ENCODE results near the gene IL16.
"Not testable (repeated sequence)": the region's sequence is repeated elsewhere in the genome, so short reads cannot be mapped to it uniquely, and the experiment has no call there.

The IL16 gene

DNA sequence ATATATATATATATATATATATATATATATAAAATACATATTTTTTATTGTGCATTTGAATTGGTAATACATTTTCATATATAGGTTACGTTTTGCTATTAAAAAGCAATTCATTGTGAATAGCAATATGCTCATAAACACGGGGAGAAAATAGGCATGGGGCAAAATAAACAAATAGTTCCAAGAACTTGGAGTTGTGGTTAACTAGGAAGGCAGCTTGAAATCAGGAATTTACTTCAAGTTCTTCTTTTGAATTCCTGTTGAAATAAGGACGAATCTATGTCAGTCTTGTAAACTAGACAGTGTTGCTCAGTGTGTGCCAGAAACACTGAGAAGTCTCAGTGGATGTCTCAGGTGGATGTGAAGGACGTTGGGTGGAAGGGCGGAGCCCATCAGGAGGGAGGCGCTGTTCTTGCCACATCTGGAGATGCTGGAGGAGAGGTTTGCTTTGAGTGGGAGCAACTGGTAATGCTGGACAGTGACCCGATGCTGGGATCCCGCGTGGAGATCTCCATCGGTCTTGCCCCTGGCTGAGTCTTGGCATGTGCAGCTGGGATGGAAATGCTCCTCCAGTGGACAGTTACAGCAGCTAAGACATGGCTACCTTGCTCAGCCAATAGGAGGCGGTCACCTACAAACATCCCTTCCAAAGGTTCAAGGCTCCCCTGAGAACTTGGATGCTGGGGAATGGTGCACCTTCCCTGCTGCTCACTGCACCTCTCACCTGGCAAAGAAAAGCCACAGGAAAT is 2.5 kb downstream of the IL16 start:
- DNase-seq (ENCODE audit: low read depth in 4 of 4, low spot score in 1 of 4): no peak

DNA sequence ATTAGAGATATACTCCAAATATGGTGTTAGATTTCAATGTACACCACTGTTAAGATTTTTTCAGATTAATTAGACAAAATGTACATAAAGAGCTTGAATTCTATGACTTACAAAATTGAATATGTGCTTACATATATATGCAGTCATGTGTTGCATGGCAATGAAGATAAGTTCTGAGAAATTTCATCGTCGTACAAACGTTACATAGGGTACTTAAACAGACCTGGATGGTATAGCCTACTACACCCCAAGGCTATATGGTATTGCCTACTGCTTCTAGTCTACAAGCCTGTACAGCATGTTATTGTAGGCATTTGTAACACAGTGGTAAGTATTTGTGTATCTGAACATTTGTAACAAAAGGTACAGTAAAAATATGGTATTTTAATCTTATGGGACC is 9.3 kb downstream of the IL16 start:
- no peak for DNase-seq (ENCODE audit: low read depth in 4 of 4, low spot score in 1 of 4)

DNA sequence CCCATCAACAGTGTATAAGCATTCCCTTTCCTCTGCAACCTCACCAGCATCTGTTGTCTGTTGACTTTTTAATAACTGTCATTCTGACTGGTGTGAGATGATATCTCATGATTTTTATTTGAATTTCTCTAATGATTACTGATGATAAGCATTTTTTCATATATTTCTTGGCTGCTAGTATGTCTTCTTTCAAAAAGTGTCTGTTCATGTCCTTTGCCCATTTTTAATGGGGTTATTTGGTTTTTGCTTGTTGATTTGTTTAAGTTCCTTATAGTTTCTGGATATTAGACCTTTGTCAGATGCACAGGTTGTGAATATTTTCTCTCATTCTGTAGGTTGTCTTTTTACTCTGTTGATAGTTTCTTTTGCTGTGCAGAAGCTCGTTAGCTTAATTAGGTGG is 11.3 kb downstream of the IL16 start:
- not testable (repeated sequence) for DNase-seq (ENCODE audit: low read depth in 4 of 4, low spot score in 1 of 4)

DNA sequence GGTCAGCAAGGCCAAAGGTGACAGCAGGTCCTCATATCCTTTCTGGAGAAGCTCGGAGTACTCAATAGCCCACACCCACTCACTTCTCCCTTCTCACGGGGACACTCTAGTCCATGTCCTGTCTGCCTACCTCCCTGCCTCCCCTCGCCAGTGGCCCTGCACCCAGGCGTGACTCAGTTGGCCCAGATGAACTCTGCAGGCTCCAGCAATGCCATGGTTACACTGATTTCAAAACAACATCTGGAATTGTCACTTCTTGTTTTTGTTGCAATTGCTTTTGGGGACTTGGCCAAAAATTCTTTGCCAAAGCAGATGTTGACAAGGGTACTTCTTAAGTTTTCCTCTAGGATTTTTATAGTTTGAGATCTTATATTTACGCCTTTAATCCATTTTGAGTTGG is 13.0 kb downstream of the IL16 start:
- DNase-seq (ENCODE audit: low read depth in 4 of 4, low spot score in 1 of 4): no peak

DNA sequence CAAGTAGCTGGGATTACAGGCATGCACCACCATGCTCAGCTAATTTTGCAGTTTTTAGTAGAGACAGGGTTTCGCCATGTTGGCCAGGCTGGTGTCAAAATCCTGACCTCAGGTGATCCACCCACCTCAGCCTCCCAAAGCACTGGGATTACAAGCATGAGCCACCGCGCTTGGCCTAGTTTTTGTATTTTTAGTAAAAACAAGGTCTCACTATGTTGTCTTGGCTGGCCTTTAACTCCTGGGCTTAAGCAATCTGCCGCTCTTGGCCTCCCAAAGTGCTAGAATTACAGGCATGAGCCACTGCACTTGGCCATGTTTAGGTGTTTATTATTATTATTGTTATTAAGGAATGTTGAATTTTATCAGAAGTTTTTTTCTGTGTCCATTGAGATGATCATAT is 14.7 kb downstream of the IL16 start:
- no peak for DNase-seq (ENCODE audit: low read depth in 4 of 4, low spot score in 1 of 4)

DNA sequence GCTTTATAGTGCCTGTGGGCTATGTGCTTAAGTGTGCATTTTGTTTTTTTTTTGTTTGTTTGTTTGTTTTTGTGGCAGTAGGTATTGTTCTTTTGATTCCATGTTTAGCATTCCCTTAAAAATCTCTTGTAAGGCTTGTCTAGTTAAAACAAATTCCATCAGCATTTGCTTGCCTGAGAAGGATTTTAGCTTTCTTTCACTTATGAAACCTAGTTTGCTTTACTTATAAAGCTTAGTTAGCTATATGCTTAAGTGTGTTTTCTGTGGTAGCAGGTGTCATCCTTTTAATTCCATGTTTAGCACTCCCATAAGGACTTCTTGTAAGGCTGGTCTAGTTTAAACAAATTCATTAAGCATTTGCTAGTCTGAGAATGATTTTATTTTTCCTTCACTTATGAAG is 17.3 kb downstream of the IL16 start:
- no peak for DNase-seq (ENCODE audit: low read depth in 4 of 4, low spot score in 1 of 4)

DNA sequence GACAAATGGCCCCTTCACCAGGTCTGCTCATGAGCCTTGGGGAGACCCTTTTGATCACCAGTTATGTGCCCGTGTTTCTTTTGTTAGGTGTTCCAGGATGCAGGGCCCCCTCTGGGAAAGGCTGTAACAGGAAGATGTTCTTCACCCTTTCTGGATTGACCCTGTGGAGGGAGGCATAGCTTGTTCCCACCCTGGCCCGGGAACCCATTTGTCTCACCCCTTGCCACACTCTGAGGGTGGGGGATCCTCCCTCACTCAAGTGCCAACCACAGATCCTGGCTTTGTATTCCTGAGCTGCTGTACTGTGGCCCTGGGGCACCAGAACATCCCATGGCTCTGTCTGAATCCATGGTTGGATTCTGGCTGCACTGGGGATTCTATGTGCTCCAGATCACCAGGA is 18.9 kb downstream of the IL16 start:
- DNase-seq (ENCODE audit: low read depth in 4 of 4, low spot score in 1 of 4): no peak

DNA sequence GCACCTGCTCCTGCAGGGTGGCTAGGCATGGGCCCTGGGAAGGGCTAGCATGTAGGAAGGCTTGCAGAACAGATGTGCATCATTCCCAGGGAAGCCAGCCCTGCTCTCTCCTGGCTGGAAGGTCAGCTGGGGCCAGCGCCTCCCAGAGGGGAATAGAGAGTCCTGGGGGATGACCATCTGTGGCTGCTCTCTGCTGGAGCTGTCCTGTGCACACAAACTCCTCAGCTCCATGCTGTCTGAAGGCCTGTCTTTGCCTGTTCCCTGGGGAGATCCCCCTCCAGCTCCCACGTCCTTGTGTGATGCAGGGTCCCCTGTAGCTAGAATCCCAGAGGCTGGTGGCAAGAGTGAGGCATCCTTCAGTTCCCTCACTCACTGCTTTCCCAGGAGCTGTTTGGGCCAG is 19.3 kb downstream of the IL16 start:
- DNase-seq (ENCODE audit: low read depth in 4 of 4, low spot score in 1 of 4): no peak

DNA sequence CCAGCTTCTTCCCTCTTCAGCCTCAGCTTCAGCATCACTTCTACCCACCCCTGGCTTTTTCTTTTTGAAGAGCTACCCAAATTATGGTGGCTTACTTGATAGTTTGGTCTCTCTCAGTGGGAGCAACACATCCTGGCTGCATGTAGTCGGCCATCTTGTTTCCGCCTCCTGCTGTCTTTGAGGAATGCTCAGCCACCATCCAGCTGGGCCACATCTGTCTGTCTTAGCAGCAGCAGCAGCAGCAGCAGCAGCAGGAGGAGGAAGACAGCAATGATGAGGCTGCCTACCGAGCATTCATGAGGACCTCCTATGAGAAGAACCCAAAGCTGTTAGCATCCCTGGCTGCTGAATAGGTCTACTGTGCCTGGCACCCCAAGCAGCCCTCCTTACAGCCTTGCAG is 19.7 kb downstream of the IL16 start:
- no peak for DNase-seq (ENCODE audit: low read depth in 4 of 4, low spot score in 1 of 4)

DNA sequence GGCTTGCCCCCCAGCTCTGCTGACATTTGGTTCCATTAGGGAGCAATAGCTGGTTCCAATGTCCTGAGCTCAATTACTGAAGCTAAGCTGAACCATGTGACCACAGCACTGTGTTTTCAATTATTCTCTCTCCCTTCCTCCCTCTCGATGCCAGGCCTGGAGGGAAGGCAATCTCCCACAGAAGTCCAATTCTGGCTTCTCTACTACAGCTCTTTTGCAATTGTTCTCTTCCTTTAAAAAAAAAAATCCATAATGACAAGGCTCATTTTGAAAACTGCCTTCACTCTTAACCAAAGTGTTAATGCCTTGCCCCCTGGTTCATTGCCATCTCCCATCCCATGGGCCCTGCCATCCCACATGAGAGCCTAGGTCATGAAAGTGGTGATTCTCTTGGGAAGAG is 24.8 kb downstream of the IL16 start:
- DNase-seq (ENCODE audit: low read depth in 4 of 4, low spot score in 1 of 4): no peak

DNA sequence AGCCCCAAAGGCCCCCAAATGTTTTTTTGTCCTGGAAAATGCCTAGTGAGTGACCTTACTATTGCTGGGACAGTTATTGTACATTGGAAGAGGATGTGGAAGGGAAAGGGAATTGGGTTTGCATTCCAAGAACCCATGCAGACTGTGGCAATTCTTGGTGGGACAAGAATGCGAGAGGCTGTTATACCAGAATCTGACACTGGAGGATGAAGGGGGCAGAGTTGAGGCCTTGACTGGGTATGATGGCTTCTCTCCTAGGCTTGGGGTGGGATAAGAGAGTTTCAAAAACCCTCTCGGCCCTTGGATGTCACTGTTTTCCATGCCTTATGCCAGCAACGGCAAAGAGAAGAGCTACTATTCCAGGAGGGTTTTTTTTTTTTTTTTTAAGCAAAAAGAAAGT is 25.3 kb downstream of the IL16 start:
- DNase-seq (ENCODE audit: low read depth in 4 of 4, low spot score in 1 of 4): no peak

DNA sequence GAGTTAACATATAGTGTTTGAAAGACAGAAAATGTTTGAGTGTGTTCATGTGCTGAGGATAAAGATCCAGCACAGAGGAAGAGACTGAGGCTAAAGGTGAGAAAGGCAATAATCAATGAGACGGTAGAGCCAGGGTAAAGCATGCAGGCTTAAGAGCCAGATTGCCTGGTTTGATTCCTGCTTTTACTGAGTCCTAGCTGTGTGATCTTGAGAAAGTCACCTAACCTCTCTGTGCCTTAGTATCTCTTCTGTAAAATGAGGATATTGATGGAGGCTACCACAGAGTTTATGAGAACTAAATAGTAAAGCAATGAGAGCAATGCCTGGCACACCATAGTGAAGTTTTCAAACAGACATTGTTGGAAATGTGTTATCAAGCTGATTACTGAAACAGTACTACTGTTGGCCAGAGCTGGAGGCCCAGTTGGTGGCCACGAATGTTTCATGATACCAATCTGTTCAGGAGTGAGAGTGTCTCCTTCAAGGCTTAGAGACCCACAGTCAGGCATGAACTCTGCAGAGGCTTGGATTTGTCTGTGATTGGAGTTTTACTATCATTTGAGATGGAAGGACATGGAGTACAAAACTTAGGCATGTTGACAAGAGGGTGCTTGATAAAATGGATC is 26.8 kb downstream of the IL16 start:
- no peak for DNase-seq (ENCODE audit: low read depth in 4 of 4, low spot score in 1 of 4)

DNA sequence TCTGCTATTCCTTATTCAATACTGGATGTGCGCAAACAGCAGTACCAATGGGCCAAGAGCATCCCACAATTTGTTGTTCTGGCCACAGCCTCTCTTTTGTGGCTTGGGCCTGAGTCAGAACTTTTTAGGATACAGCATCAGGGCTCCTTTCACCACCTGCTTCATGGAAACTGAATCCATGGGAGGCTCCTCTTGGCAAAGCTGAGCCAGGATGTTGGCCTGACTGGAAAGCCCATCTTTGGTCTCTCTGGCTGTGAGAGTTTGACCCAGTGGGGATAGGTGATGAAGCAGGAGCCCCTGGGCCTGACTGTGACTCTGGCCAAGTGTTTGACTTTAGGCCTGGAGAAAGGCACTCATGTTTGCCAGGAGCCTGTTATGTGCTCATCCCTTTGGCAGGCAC is 27.6 kb downstream of the IL16 start:
- no peak for DNase-seq (ENCODE audit: low read depth in 4 of 4, low spot score in 1 of 4)

DNA sequence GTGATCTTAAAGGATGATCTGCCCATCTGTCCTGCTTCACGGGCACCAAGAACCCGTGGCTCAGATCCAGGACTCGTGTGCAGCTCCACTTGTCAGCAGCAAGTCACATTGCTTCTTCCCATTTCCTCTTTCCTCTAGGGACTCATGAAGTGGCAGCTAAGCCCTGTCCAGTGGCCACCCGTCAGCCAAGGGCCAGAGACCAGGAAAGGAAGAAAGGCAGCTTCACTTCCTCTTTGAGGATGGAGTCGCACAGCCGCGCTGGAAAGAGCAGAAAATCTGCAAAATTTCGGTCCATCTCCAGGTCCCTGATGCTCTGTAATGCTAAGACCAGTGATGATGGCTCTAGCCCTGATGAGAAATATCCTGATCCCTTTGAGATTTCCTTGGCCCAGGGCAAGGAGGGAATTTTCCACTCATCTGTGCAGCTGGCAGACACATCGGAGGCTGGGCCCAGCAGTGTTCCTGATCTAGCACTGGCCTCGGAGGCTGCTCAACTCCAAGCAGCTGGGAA is 28.5 kb downstream of the IL16 start:
- no peak for DNase-seq (ENCODE audit: low read depth in 4 of 4, low spot score in 1 of 4)

DNA sequence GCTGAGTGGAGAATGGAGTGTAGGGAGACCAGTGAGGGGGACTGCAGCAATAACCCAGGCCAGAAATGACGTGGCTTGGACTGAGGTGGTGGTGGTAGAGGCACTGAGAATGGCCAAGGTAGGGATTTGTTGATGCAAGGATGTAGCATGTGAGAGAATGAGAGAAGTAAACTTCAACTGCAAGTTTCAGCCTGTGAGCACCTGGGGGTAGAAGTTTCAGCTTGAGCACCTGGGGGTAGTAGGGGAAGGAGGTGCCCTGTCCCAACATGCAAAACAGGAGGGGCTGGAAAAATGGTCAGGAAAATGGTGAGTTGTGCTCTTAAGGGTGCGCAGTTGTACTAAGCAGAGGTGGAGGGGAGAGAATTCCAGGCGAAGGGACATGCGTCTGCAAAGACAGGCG is 31.0 kb downstream of the IL16 start:
- no peak for DNase-seq (ENCODE audit: low read depth in 4 of 4, low spot score in 1 of 4)

DNA sequence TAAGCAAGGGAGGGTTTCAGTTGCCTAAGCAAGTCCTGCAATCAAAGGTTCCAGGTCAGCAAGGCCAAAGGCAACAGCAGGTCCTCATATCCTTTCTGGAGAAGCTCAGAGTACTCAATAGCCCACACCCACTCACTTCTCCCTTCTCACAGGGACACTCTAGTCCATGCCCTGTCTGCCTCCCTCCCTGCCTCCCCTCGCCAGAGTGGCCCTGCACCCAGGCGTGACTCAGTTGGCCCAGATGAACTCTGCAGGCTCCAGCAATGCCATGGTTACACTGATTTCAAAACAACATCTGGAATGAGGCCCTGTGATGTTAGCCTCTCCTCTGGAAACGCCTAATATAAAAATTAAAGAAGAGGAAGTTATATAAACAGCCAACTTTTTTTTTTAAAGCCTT is 32.9 kb downstream of the IL16 start:
- no peak for DNase-seq (ENCODE audit: low read depth in 4 of 4, low spot score in 1 of 4)

DNA sequence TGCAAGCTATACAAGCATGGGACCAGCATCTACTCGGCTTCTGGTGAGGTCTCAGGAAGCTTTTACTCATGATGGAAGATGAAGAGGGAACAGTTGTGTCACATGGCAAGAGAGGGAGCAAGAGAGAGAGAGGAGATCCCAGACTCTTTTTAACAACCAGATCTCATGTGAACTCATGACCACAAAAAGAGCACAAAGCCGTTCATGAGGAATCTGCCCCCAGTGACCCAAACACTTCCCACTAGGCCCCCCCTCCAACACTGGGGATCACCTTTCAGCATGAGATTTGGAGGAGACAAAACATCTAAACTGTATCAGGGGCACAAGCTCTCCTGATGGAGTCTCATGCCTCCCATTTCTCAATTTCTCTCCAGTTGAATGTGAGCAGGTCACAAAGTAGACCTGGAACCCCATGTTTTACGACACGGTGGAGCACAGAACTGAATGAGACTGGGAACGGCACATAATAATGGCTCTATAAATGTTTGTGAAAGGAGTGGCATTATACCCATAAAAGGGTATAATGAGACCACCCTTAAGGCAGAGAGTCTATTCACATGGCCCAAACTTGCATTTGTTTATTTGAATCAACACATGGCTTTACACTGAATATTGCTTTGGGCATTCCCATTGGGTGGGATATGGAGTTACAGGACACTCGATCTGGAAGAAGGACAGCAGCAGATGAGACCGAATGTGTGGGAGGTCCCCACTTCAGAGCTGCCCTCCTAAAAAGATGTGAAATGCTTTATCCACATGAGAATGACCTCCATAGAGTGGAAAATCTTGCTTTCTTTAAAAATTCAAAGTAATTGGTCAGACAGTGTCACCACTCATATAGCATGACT is 38.8 kb downstream of the IL16 start:
- no peak for DNase-seq (ENCODE audit: low read depth in 4 of 4, low spot score in 1 of 4)

DNA sequence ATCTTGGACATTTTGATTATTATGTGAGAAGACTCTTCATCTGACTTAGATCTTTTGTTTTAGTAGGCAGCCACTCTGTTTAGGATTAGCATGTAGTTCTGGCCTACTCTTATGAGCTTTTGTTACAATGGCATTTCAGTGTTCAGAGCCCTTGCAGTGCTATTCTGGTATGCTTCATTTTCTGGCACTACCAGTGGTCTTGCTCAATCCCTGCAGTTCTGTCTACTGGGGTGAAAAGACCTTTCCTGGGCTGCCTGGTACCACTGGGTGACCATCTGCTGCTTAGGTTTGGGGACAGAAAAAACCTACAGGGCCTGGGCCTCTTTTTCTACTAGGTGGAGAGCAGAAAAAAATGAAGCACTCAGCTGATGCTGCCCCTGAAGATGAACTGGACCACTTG is 42.5 kb downstream of the IL16 start:
- no peak for DNase-seq (ENCODE audit: low read depth in 4 of 4, low spot score in 1 of 4)

DNA sequence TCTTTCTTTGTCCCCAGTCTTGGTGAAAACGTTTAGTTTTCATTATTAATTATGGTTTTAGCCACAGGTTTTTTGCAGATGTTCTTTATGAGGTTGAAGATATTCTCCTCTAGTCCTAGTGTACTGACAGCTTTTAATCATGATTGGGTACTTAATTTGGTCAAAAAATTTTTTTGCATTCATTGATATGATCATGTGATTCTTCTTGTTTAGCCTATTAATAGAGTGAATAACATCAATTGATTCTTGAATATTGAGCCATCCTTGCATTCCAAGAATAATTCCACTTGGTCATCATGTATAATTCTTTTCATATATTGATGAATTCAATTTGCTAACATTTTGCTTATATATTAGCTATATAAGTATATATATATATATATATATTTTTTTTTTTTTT is 46.1 kb downstream of the IL16 start:
- DNase-seq (ENCODE audit: low read depth in 4 of 4, low spot score in 1 of 4): no peak

DNA sequence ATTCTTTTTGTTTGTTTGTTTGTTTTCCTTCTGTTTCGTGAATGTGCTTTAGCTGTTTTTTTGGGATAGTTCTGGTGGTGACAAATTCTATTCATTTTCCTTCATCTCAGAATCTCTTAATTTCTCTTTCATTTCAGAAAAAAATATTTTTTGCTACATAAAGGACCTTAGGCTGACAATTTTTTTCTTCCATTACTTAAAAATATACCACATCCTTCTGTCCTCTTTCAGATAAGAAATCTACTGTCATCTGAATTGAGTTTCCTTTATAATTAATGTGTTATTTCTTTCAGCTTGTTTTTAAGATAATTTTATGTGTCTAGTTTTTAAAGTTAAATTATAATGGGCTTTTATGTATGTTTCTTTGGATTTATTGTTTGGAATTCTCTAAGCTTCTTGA is 47.6 kb downstream of the IL16 start:
- DNase-seq (ENCODE audit: low read depth in 4 of 4, low spot score in 1 of 4): no peak

DNA sequence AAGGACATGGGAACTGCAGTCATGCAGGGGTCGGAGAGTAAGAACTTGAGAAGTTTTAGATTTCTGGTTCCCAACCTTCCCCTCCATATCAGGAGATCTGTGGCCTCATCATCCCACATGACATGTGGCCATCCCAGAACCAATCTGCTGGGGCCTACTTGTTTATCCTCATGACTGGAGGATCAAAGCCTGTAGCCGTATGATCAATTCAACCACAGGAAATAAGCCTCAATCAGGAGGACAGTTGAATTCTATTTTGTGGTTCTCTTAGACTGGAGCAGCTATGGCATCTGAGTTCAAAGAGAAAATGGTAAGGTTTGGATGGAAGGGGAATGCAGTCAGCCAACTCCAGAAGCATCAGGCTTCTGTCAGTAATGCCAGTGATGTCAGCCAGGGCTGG is 57.2 kb downstream of the IL16 start:
- DNase-seq (ENCODE audit: low read depth in 4 of 4, low spot score in 1 of 4): no peak

DNA sequence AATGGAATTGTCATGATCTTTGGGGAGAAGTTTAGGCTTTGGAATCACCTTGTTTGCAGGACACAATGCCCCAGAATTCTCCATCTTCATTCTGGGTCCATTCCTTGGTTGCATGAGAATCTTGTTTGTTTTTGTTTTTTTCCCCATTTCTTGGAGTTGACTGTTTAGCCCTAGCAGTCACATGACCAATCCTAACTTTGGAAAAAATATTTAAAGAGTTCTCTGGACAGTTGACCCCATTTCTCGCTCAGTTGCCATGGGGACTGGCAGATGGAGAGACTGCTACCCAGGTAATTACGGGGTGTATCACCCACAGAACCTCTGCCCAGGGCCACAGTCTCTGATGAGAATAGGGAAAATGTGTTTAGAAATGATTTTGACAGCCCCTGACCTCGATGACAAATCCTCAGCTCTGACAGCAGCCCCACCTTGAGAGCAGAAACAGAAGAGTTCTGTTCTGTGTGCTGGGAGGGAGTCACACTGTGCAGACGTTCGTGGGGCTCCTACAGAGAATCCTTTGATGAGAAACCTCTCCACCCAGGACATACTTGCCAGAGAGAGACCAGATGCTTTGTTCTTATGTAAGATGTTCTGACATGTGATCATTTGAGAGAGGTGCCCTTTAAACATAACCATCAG is 57.7 kb downstream of the IL16 start:
- DNase-seq (ENCODE audit: low read depth in 4 of 4, low spot score in 1 of 4): no peak
